Ishikawa (cell line): ENCODE measurements around the gene KCNK7.

ENCODE experiments used
- CEBPB ChIP-seq: IDR thresholded peaks from 2 replicates; pipeline ENCODE4 v1.6.1; 2012
- CREB1 ChIP-seq: IDR thresholded peaks from 2 replicates; pipeline ENCODE4 v1.6.1; 2012; ENCODE audit warnings: low read depth
- EGR1 ChIP-seq: IDR thresholded peaks from 2 replicates; pipeline ENCODE4 v1.6.1; 2012
- EP300 ChIP-seq: IDR thresholded peaks from 2 replicates; pipeline ENCODE4 v1.6.1; 2012; ENCODE audit warnings: borderline replicate concordance
- FOXM1 ChIP-seq: IDR thresholded peaks from 2 replicates; pipeline ENCODE4 v1.6.1; 2012; ENCODE audit warnings: low read depth, borderline replicate concordance
- MAX ChIP-seq: IDR thresholded peaks from 2 replicates; pipeline ENCODE4 v1.6.1; 2012
- NFIC ChIP-seq: IDR thresholded peaks from 2 replicates; pipeline ENCODE4 v1.6.1; 2012
- RAD21 ChIP-seq: IDR thresholded peaks from 2 replicates; pipeline ENCODE4 v1.6.1; 2012; ENCODE audit warnings: low read depth
- TAF1 ChIP-seq: IDR thresholded peaks from 2 replicates; pipeline ENCODE4 v1.6.1; 2012; ENCODE audit warnings: low read depth, mild to moderate bottlenecking
- TCF12 ChIP-seq: IDR thresholded peaks from 2 replicates; pipeline ENCODE4 v1.6.1; 2012; ENCODE audit warnings: low read depth
- TEAD4 ChIP-seq: IDR thresholded peaks from 2 replicates; pipeline ENCODE4 v1.6.1; 2012
- YY1 ChIP-seq: IDR thresholded peaks from 2 replicates; pipeline ENCODE4 v1.6.1; 2012; ENCODE audit warnings: low read depth
- ZBTB7A ChIP-seq: IDR thresholded peaks from 2 replicates; pipeline ENCODE4 v1.6.1; 2012; ENCODE audit warnings: low read depth
- TF ChIP-seq, protein P1 (sequence below): IDR thresholded peaks from 2 replicates; pipeline ENCODE4 v1.6.1; 2012; ENCODE audit warnings: low read depth, mild to moderate bottlenecking
- TF ChIP-seq, protein P2 (sequence below): IDR thresholded peaks from 2 replicates; pipeline ENCODE4 v1.6.1; 2012

KCNK7 gene

DNA sequence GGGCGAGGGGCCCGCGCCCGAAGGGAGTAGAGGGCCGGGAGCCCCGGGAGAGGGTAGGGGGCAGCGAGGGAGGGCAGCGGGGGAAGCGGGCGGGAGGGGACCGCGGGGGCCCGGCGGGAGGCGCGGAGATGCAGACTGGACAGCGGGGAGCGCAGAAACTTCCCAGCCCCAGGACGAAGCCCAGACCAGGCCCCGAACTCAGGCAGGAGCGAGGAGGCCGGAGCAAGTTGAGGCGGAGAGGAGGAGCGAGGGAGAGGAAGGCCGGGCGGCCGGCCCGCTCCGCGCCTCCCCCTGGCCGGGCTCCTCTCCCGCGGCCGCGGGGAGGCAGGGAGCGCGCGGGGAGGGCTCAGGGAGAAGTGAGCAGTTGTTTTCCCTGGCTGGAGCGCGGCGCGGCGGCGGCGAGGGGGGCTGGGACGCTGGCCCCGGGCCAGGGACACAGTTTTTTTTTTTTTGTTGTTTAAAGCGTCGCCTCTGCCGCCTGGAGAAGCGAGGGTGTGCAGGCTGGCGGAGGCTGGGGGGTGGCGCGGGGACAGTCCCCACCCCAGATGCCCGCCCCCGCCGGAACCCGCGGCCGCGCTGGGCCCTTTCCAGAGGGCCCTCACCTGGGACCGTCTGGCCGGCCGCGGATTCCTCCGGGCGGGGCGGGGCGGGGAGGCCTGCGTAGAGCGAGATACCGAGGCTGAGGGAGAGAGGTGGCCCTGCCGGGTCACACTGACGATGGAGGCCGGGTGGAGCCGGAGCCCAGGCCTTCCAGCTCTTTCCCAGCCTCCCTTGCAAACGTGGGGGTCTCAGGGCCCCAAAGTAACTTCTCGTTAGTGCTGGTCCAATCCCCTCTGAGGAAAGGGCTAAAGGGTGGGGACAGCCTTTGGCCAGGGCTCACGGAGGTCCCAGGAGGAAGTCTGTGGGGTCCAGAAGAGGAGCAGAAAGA is 37.3 kb downstream of the KCNK7 start, which contains the start of gene LTBP3:
LTBP3 (minus strand) TSS at position 358 of the 928 bp plus-strand sequence. CDS start 400 bp downstream, outside the sequence.
- TF ChIP-seq MAX (peak; percentile 30), CREB1 (no peak; the same call in 1 of the 2 replicates), TCF12 (peak; percentile 65), RAD21 (no peak), CEBPB (0 out of 2 replicates have a peak, but pooled peaks have one; percentile 14), TEAD4 (peak; percentile 79), NFIC (peak; percentile 95), EP300 (peak; percentile 72)
- TF ChIP-seq, protein P1, sequence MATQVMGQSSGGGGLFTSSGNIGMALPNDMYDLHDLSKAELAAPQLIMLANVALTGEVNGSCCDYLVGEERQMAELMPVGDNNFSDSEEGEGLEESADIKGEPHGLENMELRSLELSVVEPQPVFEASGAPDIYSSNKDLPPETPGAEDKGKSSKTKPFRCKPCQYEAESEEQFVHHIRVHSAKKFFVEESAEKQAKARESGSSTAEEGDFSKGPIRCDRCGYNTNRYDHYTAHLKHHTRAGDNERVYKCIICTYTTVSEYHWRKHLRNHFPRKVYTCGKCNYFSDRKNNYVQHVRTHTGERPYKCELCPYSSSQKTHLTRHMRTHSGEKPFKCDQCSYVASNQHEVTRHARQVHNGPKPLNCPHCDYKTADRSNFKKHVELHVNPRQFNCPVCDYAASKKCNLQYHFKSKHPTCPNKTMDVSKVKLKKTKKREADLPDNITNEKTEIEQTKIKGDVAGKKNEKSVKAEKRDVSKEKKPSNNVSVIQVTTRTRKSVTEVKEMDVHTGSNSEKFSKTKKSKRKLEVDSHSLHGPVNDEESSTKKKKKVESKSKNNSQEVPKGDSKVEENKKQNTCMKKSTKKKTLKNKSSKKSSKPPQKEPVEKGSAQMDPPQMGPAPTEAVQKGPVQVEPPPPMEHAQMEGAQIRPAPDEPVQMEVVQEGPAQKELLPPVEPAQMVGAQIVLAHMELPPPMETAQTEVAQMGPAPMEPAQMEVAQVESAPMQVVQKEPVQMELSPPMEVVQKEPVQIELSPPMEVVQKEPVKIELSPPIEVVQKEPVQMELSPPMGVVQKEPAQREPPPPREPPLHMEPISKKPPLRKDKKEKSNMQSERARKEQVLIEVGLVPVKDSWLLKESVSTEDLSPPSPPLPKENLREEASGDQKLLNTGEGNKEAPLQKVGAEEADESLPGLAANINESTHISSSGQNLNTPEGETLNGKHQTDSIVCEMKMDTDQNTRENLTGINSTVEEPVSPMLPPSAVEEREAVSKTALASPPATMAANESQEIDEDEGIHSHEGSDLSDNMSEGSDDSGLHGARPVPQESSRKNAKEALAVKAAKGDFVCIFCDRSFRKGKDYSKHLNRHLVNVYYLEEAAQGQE = no peak

DNA sequence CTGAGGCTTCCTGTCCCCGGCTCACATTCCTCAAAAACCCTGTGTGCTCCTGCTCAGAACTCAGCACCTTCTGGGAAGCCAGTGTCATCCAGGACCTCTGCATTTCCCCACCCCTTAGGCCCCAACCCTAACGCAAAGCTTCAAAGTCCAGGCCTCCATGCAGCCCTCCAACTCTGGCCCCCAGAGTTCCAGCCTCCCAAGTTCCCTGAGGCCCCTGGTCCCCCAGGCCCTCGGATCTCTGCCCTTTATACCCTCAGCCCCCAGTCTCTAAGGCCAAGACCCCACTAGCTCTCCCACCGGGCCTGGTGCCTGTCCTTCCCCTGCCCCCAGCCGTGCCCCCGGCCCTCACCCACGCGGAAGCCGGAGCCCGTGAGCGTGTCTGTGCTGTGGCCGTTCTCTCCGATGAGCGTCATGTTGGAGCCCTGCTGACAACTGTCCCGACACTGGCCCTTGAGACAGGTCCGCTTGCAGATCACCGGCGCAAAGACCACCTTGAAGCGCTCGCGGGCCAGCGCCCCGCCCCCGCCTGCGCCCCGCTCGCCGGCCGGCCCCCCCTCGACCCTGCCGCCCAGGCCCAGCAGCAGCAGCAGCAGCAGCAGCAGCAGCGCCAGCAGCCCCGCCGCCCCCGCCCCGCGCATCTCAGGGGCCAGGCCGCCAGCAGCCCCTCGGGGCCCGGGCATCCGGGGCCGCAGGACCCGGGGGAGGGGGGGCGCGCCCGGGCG is 38.2 kb downstream of the KCNK7 start:
- TF ChIP-seq CREB1 (no peak), EP300 (no peak), NFIC (no peak), EGR1 (0 out of 2 replicates have a peak, but pooled peaks have one; percentile 10)

- no peak for TF ChIP-seq NFIC
- no peak for TF ChIP-seq EGR1
- TF ChIP-seq CREB1 = no peak
- TF ChIP-seq FOXM1 = no peak
- TF ChIP-seq TCF12 = no peak
- no peak for TF ChIP-seq ZBTB7A
- TF ChIP-seq MAX = no peak
- TF ChIP-seq, protein P2, sequence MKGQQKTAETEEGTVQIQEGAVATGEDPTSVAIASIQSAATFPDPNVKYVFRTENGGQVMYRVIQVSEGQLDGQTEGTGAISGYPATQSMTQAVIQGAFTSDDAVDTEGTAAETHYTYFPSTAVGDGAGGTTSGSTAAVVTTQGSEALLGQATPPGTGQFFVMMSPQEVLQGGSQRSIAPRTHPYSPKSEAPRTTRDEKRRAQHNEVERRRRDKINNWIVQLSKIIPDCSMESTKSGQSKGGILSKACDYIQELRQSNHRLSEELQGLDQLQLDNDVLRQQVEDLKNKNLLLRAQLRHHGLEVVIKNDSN = no peak
- no peak for TF ChIP-seq TEAD4
Observed at GRCh38 chr11:65556470-65557279, 38.9 kb downstream of the KCNK7 start.

DNA sequence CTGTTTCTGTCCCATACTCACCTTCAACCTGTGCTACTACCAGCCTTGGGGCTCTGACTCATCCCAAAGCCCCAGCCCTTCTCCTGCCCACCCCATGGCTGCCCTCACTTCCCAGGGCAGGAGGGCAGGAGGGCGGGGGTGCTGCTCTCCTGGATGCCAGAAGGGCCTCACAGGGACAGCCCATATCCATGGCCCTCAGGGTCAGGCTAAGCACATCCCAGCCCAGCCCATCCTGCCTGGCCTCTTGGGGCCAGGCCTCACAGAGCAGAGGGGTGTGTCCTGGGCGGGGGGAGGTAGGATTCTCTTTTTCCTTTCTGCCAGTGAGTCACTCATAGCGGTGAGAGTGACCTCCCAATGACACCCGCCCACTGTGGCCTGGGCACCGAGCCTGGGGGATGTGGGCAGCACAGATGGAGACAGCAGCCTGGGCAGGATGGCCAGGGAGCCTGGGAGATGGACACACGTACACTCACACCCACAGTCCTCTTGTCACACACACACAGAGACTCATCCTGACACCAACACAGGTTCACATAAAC is 39.8 kb downstream of the KCNK7 start:
- peak; percentile 74 for TF ChIP-seq TCF12
- peak; percentile 37; the same call in 1 of the 2 replicates for TF ChIP-seq EP300
- no peak; the same call in 1 of the 2 replicates for TF ChIP-seq ZBTB7A
- TF ChIP-seq CEBPB = no peak
- no peak for TF ChIP-seq YY1
- TF ChIP-seq NFIC = peak; percentile 39; the same call in 1 of the 2 replicates

GRCh38 chr11:65554842-65555430 is 40.7 kb downstream of the KCNK7 start:
- TF ChIP-seq CREB1 (no peak), FOXM1 (no peak), YY1 (no peak), ZBTB7A (no peak), NFIC (no peak), EP300 (no peak), CEBPB (no peak), EGR1 (no peak), TCF12 (no peak), RAD21 (no peak), TEAD4 (no peak), MAX (no peak), TAF1 (no peak)
- TF ChIP-seq, protein P1 = no peak
- TF ChIP-seq, protein P2 = no peak
